Measurements from ENCODE around the gene XPO5. TPM values are rescaled to one million over a fixed set of nuclear protein-coding genes. Genes with fewer than 3 reads are reported as not detected.

The XPO5 gene
- total and polyA plus RNA-seq, 2 experiments from 2014 or later = 28.5 to 95.2 TPM

DNA sequence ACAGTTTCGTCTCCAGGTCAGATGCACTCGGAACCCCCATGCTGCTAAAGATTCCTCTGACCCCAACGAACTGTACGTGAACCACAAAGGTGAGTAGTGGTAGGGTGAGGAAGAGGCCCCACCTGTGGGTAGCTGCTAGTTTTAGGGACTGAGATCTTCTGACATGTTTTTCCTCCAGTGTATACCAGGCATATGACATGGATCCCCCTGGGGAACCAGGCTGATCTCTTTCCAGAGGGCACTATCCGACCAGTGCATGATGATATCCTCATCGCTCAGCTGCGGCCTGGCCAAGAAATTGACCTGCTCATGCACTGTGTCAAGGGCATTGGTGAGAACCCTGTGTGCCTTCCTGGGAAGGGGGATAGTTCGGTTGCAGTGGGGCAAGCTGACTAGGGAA, 55.7 kb downstream of the XPO5 start (continued):
- TF ChIP-seq, protein P1, sequence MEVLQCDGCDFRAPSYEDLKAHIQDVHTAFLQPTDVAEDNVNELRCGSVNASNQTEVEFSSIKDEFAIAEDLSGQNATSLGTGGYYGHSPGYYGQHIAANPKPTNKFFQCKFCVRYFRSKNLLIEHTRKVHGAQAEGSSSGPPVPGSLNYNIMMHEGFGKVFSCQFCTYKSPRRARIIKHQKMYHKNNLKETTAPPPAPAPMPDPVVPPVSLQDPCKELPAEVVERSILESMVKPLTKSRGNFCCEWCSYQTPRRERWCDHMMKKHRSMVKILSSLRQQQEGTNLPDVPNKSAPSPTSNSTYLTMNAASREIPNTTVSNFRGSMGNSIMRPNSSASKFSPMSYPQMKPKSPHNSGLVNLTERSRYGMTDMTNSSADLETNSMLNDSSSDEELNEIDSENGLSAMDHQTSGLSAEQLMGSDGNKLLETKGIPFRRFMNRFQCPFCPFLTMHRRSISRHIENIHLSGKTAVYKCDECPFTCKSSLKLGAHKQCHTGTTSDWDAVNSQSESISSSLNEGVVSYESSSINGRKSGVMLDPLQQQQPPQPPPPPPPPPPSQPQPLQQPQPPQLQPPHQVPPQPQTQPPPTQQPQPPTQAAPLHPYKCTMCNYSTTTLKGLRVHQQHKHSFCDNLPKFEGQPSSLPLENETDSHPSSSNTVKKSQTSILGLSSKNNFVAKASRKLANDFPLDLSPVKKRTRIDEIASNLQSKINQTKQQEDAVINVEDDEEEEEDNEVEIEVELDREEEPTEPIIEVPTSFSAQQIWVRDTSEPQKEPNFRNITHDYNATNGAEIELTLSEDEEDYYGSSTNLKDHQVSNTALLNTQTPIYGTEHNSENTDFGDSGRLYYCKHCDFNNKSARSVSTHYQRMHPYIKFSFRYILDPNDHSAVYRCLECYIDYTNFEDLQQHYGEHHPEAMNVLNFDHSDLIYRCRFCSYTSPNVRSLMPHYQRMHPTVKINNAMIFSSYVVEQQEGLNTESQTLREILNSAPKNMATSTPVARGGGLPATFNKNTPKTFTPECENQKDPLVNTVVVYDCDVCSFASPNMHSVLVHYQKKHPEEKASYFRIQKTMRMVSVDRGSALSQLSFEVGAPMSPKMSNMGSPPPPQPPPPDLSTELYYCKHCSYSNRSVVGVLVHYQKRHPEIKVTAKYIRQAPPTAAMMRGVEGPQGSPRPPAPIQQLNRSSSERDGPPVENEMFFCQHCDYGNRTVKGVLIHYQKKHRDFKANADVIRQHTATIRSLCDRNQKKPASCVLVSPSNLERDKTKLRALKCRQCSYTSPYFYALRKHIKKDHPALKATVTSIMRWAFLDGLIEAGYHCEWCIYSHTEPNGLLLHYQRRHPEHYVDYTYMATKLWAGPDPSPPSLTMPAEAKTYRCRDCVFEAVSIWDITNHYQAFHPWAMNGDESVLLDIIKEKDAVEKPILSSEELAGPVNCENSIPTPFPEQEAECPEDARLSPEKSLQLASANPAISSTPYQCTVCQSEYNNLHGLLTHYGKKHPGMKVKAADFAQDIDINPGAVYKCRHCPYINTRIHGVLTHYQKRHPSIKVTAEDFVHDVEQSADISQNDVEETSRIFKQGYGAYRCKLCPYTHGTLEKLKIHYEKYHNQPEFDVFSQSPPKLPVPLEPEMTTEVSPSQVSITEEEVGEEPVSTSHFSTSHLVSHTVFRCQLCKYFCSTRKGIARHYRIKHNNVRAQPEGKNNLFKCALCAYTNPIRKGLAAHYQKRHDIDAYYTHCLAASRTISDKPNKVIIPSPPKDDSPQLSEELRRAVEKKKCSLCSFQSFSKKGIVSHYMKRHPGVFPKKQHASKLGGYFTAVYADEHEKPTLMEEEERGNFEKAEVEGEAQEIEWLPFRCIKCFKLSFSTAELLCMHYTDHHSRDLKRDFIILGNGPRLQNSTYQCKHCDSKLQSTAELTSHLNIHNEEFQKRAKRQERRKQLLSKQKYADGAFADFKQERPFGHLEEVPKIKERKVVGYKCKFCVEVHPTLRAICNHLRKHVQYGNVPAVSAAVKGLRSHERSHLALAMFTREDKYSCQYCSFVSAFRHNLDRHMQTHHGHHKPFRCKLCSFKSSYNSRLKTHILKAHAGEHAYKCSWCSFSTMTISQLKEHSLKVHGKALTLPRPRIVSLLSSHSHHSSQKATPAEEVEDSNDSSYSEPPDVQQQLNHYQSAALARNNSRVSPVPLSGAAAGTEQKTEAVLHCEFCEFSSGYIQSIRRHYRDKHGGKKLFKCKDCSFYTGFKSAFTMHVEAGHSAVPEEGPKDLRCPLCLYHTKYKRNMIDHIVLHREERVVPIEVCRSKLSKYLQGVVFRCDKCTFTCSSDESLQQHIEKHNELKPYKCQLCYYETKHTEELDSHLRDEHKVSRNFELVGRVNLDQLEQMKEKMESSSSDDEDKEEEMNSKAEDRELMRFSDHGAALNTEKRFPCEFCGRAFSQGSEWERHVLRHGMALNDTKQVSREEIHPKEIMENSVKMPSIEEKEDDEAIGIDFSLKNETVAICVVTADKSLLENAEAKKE (CRISPR knock-in tag; IDR thresholded peaks at IDR 0.05) = no peak
- TF ChIP-seq NANOG (IDR thresholded peaks at IDR 0.05; ENCODE audit: borderline replicate concordance) (no peak), POLR2AphosphoS5 (IDR thresholded peaks at IDR 0.05; ENCODE audit: low read depth) (no peak; the same call in none of the 2 replicates)

DNA sequence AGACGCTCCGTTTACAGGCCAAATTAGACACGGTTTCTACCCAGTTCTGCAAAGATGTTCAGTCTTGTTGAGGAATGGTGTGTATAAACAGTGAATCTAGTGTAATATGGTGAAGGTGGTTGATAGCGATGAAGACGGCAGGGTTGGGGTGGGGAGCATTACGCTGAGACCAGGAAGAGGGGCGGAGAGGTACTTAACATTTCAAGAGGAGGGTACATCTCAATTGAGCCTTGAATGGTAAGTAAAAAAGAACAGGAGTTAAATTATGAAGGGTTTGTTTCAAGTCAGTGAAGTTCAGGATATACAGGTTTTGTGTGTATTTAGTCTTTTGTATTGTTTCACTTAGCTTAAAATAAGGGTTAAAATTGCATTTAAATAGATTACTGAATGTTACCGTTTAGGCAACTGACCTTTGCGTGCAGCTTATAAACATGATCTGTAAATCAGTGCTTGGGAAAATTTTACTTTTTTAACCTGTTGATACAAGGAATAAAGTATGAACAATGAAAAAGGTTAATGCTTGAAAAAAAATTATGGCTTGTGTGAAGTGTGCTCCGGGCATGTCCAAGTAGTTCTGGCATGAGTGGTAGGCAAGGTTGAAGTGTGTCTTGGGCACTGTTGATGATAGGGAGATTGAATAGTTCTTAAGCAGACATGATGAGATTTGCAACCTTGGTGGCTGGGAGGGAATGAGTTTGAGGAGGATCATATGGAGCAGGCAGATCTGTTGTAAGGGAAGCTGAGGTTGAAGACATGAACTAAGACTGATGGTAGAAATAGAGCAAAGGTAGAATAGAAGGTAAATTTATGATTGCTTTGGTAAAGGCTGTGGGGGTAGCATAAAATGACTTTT, 58.1 kb downstream of the XPO5 start:
- peaks cover 45% of the 10 kb centered on the region for H3K36me3 ChIP-seq (ENCODE audit: insufficient read depth)
- Mint-ChIP-seq H3K36me3 (ENCODE audit: low read depth) (peaks cover 37% of the 10 kb centered on the region), H3K4me1 (peaks cover 18% of the 10 kb centered on the region), H3K27me3 (ENCODE audit: insufficient read depth, low read depth, poor library complexity) (peaks cover 4% of the 10 kb centered on the region), H3K27ac (no peak overlapping the region), H3K4me3 (no peak overlapping the region), H3K9me3 (no peaks in the 10 kb centered on the region)
- DNase-seq (ENCODE audit: low spot score) (peak; percentile 41), ATAC-seq (peak; percentile 43)
- peak overlapping the region; percentile 90 for H3K4me3 ChIP-seq
- peak overlapping the region; percentile 46; the same call in 1 of the 2 replicates for H3K27ac ChIP-seq (ENCODE audit: low read depth)
- H4K20me1 ChIP-seq (replicated peaks; ENCODE audit: insufficient read depth) = peaks cover 3% of the 10 kb centered on the region
- H2AFZ ChIP-seq = peak overlapping the region; percentile 3; the same call in 1 of the 2 replicates
- H3K27me3 ChIP-seq (ENCODE audit: insufficient read depth) = no peaks in the 10 kb centered on the region
- H3K79me2 ChIP-seq (replicated peaks; ENCODE audit: insufficient read depth) = peaks cover 46% of the 10 kb centered on the region
- H3K9me2 ChIP-seq (ENCODE audit: insufficient read depth) = no peaks in the 10 kb centered on the region
- peaks cover 12% of the 10 kb centered on the region for H3K4me1 ChIP-seq (ENCODE audit: insufficient read depth)
- H3K4me2 ChIP-seq = peak overlapping the region; percentile 80
- H3F3A ChIP-seq (replicated peaks; ENCODE audit: low read depth) = peaks cover 32% of the 10 kb centered on the region
- TF ChIP-seq ZNF331 (CRISPR knock-in tag; IDR thresholded peaks at IDR 0.05; ENCODE audit: low read depth) (no peak), ZNF114 (CRISPR knock-in tag; IDR thresholded peaks at IDR 0.05) (no peak), EZH2phosphoT487 (IDR thresholded peaks at IDR 0.05; ENCODE audit: unreplicated experiment) (no peak)
- TF ChIP-seq, protein P1 (CRISPR knock-in tag; IDR thresholded peaks at IDR 0.05) = no peak
- TF ChIP-seq, protein P2, sequence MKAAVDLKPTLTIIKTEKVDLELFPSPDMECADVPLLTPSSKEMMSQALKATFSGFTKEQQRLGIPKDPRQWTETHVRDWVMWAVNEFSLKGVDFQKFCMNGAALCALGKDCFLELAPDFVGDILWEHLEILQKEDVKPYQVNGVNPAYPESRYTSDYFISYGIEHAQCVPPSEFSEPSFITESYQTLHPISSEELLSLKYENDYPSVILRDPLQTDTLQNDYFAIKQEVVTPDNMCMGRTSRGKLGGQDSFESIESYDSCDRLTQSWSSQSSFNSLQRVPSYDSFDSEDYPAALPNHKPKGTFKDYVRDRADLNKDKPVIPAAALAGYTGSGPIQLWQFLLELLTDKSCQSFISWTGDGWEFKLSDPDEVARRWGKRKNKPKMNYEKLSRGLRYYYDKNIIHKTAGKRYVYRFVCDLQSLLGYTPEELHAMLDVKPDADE (IDR thresholded peaks at IDR 0.05) = no peak
